ENCODE data around the gene TMED9.

- TF ChIP-seq POLR2A (IDR thresholded peaks at IDR 0.05; ENCODE audit: low read depth, low read length) (no peak), CTCF (conservative IDR thresholded peaks at IDR 0.05; ENCODE audit: low read depth, low read length) (no peak), SMC3 (IDR thresholded peaks at IDR 0.05; ENCODE audit: low read depth, low read length) (no peak), CEBPB (IDR thresholded peaks at IDR 0.05; ENCODE audit: low read depth, low read length) (no peak), MAFK (IDR thresholded peaks at IDR 0.05; ENCODE audit: low read depth, low read length) (no peak)
These were observed 34.2 kb upstream of the TMED9 start for GRCh38 chr5:177557796-177558195.
